Fibroblast of peridontal ligament (primary cell): Measurements from ENCODE around the gene CLCN1.

Experiments
- DNase-seq: peaks from one replicate; pipeline ENCODE4 v3.0.0-alpha.2; 2010; ENCODE audit errors: extremely low read depth

Gene CLCN1

DNA sequence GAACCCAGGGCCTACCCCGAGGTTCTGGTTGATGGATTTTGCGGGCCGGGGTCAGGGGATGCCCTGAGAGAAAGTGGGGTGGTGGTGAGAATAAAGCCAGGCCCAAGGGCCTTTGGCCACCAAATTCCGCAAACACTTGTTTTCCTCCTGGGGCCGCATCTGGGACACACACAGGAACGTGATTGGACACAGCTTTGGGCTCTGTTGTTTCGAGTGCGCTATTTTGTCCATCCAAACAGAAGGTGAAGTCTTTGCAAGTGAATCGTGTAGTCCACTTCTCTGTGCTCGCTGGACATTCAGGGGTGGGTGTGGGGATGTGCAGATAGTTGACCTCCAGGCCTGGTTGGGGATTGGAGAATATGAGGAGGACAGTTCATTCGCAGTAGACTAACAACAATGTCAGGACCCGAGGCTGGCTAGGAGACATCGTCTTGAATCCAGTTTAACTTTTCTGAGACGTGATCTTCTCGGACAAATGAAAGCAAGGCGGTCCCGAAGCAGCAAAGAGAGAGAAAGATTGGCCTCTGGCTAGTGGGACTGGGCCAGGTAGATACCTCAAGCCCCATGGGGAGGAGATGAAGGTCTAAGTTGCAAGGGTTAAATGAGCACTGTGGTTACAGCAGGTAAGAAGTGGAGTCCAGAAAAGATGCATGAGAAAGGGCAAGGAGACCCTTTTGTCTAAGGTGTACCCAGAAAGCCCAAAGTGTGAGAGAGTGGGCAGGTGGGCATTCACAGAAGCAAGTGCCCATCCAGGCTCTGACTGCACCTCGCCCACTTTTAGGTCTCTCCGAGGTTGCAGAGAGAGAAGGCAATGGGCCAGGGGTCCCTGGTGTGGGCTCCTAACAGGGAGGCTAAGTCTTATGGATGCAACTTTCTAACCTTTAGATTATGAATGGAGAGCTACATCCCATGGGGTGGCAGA is 47.4 kb downstream of the CLCN1 start:
- DNase-seq: no peak

GRCh38 chr7:143367972-143368371 is 52.1 kb downstream of the CLCN1 start:
- no peak for DNase-seq

DNA sequence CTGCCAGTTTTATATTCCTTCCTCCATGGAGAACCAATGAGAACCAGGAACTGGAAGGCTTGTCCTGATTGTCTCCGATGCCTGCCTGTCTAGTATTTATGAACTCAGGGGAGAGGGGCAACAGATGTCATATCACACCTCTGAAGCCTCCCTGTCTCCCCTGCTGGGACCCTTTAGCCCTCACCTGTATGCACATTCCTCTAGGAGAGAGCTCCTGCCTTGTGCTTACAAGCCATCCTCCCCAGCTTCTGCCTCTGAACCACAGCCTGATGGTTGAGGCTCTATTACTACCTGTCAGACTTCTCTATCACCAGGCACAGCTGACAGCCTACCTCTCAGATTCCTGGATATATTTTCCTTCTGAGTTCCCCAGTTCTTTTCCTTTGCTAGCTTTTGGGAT is 52.5 kb downstream of the CLCN1 start:
- no peak for DNase-seq

GRCh38 chr7:143369678-143370651 is 54.1 kb downstream of the CLCN1 start:
- DNase-seq: no peak

DNA sequence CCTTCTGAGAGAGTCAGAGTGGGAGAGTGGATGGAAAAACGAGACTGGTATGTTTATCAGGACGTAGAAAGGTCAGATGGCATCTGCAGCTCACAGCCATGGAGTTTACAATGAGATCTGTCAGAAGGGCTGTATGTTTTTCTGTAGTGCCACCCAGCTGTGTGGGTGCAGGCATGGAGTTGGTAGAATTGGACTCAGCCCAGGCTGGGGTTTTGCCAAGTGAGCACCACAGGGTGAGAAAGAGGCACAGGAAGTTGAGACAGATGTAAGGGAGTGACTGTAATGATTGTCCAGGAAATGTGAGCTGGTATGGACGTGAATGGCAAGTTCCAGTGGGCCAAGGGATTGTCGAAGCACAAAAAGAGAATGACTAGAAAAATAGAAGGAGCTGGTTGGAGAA is 56.2 kb downstream of the CLCN1 start:
- DNase-seq: no peak

DNA sequence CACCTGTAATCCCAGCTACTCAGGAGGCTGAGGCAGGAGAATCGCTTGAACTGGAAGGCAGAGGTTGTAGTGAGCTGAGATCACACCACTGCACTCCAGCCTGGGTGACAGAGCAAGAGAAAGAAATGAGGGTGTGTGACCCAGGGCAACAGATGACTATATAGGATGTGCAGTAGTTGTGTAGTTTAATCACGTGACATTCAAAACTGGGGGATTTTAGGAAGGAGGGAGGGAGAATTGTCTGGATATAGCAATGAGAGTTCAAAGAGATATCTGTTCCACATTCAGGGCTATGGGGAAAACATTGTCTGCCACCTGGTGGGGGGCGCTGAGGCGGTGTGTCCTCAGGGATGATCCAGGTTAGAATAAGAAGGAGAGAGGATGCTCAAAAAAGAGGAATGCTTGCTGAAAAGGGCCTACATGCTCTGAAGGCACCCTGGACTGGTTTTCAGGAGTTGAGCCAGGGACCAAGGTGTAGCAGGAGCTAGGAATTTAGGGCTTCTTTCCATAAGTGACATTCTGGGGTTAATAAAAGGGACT is 57.4 kb downstream of the CLCN1 start:
- no peak for DNase-seq

DNA sequence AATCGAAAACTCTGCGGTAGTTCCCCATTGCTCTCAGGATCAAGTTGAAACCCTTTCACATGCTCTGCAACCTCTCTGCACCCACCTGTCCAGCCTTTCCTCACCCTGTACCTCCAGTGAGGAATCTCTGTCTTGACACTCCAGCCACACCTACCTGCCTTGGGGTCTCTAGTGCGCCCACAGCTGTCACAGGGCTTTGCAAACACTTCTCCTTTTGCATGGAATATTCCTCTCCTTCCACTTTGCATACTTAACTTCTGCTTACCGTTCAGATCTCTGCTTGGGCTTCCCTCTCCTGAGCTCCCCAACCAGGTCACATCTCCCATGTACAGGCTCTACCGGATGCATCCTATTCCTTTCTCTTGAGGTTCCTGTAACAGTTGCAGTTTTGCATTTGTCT is 58.6 kb downstream of the CLCN1 start:
- DNase-seq: no peak

GRCh38 chr7:143375298-143376034 is 59.6 kb downstream of the CLCN1 start:
- no peak for DNase-seq

DNA sequence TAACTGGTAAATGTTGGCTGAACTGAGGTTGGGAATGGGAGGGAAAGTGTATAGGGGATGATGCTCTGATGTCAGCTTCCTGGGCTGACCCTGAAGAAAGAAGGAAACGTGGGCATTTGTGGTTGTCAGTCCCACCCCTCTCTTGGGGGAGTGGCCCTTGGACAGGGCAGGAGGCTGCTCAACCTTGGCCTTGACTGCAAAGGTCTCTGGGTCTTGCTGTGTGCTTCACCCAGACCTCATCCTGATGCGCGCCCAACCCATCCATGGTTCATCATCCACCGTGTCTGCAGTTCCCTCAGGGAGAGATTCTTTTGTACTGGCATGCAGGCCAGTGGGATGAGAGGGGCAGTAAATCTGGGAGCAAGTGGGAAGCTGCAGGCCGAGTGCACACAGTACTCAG is 60.5 kb downstream of the CLCN1 start:
- no peak for DNase-seq

DNA sequence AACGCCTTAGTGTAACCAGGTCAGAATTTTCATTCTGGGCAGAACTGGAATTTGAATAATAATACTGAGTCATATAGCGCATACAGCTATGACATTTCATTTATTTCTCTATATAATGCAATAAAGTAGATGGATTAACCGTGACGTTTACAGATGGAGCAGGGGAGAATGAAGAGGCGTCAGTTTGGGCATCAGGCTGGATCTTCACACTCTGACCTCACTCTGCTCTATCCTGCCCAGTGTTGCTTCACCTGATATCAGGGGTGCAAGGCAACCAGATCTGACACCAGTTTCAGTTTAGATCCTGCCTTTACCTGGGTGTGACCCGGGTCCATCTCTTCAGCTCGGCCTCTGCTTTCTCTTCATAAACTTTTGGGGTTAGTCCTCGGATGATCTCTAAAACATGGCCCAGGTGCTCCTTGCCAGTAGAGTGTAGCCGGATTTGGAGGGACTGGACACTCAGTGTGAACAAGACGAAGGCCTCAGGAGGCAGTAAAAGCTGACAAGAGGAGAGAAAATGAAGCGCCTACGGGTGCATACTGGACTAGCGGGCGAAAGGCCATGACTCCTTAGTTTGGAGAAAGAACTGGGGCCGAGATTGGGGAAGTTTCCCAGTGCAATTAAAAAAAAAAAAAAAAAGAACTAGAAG is 63.8 kb downstream of the CLCN1 start:
- DNase-seq: no peak

GRCh38 chr7:143380260-143380645 is 64.3 kb downstream of the CLCN1 start:
- DNase-seq: peak; percentile 91

- DNase-seq: peak; percentile 89
Measured at GRCh38 chr7:143380646-143381426, 64.9 kb downstream of the CLCN1 start, which contains the start of gene ZYX. Gene ZYX (plus strand): TSS chr7:143381345. CDS start chr7:143381572, 227 bp downstream.

- peak; percentile 78 for DNase-seq
Measured at GRCh38 chr7:143381427-143382125, 65.7 kb downstream of the CLCN1 start.

GRCh38 chr7:143382126-143382790 is 66.3 kb downstream of the CLCN1 start:
- no peak for DNase-seq

DNA sequence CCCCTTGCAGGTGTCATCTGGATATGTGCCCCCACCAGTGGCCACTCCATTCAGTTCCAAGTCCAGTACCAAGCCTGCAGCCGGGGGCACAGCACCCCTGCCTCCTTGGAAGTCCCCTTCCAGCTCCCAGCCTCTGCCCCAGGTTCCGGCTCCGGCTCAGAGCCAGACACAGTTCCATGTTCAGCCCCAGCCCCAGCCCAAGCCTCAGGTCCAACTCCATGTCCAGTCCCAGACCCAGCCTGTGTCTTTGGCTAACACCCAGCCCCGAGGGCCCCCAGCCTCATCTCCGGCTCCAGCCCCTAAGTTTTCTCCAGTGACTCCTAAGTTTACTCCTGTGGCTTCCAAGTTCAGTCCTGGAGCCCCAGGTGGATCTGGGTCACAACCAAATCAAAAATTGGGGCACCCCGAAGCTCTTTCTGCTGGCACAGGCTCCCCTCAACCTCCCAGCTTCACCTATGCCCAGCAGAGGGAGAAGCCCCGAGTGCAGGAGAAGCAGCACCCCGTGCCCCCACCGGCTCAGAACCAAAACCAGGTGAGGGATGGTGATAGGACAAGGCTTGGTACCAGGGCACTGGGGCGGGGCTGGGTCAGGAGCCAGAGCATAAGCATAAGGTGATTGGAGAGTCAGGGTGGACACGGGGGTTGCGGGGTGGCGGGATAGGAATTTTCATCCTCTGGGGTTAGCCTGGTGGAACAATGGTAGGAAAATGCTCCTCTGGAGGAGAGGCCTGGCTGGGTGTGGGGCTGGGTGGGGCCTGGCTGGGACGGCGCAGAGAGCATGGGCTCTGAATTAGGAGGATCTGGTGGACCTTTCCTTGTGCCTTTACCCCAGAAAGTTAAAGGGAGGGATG is 67.1 kb downstream of the CLCN1 start:
- DNase-seq: no peak

DNA sequence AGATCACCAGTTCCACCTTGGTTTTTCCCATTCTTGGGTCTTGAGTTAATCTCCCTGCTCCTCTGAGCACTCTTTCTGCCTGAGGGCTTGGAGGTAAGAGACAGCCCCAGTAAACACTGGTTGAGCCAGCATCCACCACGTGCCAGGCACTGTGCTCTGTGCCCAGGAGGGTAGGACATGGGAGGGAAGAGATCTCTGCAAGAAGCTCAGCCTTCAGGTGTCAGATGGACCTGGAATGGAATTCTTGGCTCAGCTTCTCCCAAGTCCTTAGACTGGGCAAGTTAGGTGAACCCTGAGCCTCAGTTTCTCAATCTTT is 67.7 kb downstream of the CLCN1 start:
- DNase-seq: no peak

GRCh38 chr7:143384148-143384547 is 68.2 kb downstream of the CLCN1 start:
- peak; percentile 47 for DNase-seq
